ENCODE measurements around the gene TSPO. TPM values are rescaled to one million over a fixed set of nuclear protein-coding genes. Genes with fewer than 3 reads are reported as not detected.
A peak's percentile ranks its signal among the peaks of the same experiment; 100 is the strongest.
"Not testable (repeated sequence)": the region's sequence is repeated elsewhere in the genome, so short reads cannot be mapped to it uniquely, and the experiment has no call there.

The TSPO gene
- polyA plus RNA-seq, 5 donors = 23.3 to 78.6 (median 39.8) TPM

DNA sequence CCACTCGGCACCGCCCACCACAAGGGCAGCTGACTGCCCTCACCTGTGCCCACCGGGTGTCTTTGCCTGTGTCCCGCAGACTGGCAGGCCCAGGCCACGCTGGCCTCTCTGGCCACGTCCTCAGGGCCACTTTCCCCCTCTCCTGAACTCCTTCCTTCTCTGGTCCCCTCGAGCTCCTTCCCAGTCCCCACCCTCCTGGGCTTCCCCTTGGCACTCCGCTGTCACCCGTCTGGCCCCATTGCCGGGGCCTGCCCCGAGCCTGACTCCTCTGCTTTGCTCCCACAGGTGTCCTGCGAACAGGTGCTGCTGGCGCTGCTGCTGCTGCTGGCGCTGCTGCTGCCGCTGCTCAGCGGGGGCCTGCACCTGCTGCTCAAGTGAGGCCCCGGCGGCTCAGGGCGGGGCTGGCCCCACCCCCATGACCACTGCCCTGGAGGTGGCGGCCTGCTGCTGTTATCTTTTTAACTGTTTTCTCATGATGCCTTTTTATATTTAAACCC, 22.4 kb upstream of the TSPO start:
- no peak for DNase-seq

DNA sequence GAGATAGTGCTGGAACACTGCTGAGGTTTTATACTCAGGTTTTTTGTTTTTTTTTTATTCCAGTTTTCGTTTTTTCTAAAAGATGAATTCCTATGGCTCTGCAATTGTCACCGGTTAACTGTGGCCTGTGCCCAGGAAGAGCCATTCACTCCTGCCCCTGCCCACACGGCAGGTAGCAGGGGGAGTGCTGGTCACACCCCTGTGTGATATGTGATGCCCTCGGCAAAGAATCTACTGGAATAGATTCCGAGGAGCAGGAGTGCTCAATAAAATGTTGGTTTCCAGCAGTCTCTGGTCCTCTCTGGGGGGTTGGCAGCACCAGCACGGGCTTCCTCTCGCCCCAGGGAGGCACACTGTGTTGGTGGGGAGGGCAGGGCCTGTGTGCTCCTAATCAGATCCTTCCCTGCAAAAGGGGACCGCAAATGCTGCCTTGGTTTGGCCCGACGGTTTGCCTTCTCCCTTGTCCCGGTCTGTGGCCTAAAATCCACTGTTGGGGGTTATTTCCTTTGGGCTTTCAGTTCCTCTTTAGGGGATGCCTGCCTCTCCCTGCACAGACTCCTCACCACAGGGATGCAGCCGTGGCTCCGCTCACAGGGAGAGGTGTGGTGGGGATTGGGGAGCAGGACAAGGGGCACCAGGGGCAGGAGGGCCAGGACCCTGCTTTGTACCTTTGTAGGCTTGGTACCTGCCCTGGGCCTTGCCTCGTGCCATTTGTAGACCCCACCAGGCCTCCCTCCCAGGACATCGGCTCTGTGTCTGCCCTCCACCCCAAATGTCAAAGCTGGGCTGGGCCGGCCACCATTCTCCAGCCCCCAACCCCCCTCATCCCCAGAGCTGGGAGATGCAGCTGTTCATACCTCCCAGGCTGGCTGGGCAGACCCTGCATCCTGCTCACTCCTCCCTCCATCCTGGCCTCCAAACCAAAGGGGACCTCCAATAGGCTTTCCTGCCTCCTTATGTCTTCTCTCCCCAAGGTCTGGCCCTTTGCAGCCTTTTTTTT, 21.6 kb upstream of the TSPO start:
- DNase-seq = no peak

DNA sequence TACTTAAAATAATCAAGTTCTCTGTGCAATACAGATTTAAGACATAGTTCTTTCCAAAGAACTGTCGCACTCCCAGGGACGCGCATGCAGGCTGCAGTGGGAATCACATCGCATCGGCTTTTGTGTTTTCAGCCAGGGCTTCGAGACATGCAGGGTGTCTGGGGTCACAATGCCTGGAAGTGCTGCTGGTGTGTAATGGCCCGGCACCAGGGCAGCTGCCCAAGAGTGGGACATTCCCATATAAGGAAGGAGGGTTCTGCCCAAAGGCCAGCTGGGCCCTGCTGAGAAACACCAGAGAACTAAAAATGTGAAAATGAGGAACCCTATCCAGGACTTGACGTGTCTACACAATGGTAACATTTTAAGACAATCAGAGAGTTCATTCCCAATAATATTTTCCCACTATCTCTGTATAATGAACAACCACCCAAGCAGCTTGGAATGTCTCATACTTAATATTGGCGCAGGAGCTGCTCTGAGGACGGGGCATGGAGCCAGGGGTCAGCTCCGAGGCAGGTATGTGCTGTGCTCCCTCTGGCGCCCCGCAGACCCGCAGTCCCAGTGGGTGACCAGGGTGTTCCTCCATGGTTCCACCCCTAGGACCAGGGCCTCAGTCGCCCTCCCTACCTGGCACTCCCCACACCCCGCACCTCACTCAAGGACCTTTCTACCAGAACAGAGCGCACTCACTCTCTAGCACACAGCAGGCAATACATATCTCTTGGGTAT, 19.4 kb upstream of the TSPO start:
- DNase-seq = no peak

DNA sequence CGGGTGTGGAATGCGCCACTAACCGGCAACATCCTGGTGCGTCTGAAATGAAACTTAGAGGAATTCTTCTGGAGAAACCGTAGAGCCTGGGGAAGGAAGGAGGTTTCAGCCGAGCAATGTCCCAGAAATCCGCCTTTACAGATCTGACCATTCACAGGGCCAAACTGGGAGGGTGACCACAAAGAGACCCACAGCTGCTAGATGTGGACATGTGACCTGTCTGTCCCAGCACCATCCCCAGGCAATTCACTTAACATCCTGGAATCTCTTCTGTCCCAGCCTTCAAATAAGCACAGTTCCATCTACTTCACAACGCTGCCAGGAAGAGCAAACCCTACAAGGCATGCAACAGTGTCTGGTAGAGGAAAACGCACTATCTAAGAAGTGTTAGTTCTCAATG, 18.0 kb upstream of the TSPO start:
- DNase-seq = no peak

DNA sequence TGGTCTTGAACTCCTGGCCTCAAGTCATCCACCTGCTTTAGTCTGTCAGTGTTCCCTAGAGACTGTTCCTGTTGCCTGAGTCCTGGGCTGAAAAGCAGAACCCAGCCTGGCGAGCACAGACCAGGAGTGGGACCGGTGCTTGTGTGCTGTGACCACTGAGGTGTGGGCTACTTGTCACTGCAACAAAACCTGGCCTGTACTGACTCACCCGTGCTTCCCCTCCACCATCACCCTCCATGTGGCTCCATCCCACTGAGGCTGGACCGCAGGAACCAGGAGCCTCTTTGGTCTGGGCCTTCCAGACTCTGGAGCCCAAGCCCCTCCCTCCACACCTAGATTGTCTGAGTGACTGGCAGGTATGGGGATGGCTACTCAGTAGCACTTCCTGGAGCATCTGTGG, 16.8 kb upstream of the TSPO start:
- DNase-seq = no peak

DNA sequence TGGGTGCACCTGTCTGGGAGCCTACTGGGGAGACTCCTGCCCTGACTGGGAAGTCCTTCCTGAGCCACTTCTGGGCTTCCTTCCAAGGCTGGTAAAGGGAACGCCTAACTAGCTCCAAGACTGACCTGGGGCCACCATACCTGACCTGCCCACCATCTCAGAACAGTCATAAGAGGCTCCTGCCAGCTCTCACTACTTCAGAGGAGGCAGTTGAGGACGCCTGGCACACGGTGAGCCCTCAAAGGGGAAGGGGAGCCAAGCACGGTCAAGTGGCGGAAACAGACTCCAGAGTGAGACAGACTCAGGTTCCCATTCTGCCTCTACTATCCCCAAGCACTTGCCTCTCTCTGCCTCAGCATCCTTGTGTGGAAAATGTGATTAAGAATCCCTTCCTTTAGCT, 15.8 kb upstream of the TSPO start:
- DNase-seq = no peak

DNA sequence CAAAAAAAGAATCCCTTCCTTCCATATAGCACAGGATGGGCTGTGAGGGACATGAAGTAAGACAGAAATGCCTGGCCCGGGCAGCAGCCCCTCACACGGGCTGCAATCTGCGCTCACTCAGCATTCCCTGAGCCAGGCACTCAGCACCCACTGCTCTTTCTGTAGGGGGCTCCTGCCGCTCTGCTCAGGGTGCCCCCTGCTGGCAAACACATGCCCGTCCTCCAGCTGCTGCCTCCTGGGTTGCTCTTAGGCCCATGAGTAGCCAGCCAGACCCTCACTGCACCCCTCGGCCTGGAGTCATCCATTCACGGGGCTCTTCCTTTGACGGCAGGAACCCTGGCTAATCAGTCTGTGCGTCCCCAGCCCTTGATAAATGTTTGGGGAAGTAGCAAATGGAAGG, 15.1 kb upstream of the TSPO start:
- DNase-seq = no peak

DNA sequence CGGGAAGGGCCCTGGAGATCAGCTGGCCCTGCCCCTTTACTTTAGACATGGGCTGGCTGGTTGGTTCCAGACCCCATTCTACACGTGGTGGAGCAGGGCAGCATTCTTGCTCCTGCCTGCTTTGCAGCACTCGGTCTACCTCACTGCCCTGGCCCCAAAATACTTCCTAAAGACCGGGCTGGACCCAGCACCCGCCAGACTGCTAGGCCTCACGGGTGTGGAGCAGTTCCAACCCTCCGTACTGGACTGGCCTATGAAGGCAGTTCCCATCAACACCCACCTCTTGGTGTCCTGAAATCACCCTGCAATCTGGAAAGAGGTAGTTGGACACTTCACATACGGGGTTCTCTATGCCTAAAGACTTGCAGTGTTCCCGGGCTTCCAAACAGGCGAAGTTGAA, 14.6 kb upstream of the TSPO start:
- no peak for DNase-seq

DNA sequence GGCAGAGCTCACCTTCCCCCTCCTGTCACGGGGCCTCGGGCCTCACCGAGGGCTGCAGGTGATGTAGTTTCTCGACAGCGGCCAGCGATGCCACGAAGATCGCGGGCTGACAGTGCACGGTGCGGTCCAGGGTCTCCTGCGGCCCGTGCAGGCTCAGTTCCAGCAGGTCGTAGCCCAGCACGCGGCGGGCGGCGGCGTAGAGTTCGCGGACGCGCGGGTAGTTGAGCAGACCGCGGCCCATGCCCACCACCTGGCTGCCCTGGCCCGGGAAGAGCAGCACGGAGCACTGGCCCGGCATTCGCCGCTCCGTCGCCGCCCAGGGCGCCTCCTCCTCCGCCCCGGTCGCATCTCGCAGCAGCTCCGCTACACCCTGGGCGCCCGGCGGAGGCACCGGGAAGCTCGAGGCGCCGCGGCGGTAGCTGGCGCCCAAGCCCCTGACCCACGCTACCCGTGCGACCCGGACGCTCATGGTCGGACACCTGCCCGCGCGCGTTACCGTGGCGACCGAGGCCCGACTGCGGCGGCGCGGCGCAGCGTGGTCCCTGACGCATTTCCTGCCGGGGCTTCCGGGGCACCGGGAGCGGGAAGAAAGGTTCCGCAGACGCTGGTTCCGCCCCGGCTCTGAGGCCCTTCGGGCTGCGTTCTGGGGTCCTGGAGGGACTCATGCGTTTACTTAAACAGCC, 8.3 kb upstream of the TSPO start, which contains the start of gene MCAT:
Gene MCAT (minus strand): TSS at position 519 of the 683 bp plus-strand sequence. CDS start 50 bp downstream, at position 469.
- DNase-seq = peak; percentile 77 to 78

DNA sequence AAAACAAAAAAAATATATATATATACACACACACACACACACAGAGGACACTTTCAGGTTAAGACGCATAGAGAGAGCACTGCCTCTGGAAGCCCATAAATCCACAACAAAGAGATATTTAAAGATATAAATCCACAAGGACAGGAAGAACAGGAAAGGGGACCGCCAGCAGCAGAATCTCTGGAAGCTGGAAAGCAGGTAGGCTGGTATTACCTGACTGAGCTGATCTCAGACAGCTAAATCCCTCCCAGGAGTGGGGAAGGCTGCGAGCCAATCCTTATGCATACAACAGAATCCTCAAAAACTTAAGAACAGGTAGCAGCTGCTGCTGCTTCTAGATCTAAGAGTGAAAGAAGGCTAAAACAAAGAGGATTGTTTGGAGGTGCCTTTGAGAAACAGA, 6.4 kb upstream of the TSPO start:
- DNase-seq = no peak

DNA sequence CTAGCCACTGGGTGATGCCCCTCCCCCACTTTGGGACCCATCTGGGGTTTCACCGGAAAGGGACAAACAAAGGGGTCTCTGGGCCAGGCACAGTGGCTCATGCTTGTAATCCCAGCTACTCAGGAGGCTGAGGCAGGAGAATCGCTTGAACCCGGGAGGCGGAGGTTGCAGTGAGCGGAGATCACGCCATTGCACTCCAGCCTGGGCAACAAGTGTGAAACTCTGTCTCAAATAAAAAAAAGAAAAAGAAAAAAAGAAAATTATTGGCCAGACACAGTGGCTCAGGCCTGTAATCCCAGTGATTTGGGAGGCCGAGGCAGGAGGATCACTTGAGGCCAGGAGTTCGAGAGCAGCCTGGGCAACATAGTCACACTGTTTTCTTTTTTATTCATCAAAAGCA, 6.0 kb upstream of the TSPO start:
- DNase-seq = not testable (repeated sequence)

DNA sequence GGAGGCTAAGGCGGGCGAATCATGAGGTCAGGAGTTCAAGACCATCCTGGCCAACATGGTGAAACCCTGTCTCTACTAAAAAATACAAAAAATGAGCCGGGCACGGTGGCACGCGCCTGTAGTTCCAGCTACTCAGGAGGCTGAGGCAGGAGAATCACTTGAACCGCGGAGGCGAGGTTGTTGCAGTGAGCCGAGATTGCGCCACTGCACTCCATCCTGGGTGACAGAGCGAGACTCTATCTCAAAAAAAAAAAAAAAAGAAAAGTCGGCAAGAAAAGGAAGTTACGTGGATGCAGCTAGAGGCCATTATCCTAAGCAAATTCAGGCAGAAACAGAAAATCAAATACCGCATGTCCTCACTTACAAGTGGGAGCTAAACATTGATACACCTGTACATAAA, 5.0 kb upstream of the TSPO start:
- DNase-seq = not testable (repeated sequence)

DNA sequence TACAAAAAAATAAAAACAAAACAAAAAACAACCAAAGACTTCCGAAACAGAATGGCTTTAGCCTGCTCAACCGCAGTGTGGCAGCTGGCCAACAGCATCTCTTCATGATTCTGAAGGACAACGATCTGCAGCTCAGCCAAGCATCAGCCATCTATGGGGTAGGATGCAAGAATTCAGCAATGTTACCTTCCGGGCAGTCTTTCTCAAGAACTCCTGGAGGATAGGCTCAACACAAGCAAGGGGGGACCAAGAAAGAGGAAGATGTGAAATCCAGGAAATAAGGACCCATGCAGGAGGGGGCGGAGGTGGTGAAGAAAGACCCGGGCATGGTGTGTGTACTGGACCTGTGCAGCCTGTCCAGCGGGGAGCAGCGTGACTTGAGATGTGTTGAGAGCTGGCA, 3.5 kb upstream of the TSPO start:
- DNase-seq = no peak

DNA sequence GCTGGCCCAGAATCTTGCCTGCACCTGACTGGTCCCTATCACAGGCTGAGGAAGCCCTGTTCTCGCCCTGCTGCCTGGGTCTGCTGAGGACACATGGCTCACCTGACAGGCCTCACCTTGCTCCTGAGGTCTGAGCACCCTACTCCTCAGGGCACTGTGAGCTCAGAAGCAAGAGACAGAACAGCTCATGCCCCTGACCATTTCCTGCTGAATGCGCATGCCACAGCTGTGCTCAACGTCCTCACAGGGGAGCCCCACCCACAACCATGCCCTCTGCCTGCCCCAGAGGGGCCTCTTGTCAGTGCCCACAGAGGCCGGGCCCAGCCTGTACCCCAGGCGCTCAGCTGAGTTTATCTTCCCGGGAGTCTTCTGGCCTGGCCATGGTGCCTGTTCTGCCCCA, 2.8 kb upstream of the TSPO start:
- DNase-seq = no peak

DNA sequence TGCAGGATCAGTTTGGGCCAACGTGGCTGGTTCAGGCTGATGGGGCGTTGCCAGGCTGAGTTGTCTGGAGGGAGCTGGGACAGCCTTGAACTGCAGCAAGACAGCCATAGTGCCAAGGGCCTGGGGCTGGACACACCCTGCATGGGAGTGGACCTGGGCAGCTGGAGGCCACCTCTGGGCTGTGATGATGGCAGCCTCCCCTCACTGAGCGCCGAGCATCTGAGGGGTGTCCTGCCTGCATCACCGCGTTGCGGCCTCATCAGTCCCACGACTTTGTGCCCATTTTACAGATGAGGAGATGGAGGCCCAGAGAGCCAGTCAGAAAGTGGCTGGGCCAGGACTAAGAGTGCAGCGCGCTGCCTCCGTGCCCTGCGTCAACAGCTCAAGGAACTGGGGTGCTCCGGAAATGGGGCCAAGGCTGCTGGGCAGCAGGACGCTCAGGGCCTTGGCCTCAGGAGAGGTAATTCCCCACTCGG, 590 bp upstream of the TSPO start:
- no peak for DNase-seq

DNA sequence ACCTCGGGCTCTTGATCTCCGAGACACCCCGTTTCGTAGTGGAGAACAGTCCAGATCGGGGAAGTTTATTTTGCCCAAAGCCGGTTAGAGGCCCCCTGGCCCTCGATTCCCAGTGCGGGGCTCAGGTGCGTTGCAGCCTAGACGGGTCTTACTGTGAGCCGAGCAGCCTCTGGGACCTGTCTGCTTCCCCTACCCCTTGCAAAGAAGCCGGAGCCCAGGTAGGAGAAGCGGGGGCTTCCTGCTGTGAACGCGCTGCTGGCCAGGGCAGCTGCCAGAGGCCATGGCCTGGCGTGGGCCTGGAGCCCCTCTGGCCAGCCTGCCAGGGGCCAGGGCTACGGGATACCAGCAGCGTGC, 621 bp downstream of the TSPO start:
- no peak for DNase-seq

DNA sequence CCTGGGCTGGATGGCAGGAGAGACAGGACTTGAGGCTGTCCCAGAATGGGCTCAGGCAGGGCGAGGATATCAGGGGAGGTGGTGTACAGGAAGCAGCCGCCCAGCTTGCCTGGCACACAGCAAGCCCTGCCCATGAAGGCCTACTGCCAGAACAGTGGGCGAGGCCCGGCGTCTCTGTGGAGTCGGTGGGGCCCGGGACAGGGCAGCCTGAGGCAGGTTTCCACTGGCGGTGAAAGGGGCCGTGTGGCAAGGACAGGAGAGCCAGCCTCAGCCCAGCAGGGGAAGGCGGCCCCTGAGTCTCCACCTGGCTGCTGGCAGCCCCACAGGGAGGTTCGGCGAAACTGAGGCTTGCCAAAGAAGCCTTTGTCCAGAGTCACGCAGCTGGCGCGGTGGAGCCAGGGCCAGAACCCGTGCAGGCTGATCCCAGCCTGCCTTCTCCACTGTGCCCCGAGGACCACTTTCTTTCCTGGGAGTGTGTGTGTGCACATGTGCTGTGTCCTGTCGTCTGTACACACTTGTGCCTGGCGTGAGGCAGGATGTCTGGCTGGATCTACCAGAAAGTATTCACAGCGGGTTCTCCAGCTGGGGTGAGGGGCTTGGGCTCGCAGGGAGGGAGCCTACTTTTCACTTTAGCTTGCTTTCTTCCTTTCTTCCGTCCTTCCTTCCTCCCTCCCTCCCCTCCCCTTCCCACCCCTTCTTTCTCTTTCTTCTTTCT, 1.2 kb downstream of the TSPO start:
- DNase-seq = peak in 1 of 2 donors; percentile 45

DNA sequence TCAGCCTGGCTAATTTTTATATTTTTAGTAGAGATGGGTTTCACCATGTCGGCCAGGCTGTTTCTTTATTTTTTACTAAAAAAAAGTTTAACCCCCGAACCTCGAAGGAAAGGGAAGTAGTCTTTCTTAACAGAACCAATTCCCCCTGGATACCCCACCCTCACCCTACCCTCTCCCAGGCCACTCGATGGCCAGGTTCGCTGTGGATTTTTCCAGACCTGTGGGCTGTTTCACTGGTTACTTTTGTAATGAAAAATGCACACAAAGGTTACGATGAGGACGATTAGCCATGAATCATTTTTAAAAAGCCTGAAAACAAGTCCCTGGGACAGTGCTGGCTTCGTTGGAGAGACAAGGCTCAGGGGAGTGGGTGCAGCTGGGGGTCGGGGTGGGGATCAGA, 2.5 kb downstream of the TSPO start:
- no peak for DNase-seq

DNA sequence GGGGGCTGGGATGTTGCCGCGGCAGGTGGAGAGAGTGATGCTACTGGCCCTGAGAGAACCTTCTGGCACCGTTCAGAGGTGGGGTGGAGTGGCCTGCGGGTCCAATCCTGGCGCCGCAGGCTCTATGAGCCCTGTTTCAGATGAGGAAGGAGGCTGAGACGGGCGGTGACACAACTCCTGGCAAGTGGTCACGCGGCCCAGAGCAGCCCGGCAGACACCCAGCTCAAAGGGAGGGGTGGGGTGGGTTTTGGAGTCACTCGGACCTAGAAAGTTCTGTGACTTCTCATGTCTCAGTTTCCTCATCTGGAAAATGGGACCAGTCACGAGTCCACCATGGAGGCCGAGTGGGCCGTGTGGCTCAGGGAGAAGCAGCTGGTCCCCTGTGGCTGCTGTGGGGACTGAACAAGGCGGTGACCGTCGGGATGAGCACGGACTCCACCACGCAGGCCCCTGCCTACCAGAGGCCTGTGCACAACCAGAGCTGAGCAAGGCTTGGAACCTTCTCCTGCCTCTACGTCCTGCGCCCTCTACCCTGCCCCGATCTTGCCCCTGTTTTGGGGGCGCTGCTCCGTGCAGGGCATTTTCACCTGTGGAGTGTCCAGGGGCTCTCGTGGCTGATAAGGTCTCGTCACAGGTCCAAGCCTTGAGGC, 3.7 kb downstream of the TSPO start:
- DNase-seq = no peak

DNA sequence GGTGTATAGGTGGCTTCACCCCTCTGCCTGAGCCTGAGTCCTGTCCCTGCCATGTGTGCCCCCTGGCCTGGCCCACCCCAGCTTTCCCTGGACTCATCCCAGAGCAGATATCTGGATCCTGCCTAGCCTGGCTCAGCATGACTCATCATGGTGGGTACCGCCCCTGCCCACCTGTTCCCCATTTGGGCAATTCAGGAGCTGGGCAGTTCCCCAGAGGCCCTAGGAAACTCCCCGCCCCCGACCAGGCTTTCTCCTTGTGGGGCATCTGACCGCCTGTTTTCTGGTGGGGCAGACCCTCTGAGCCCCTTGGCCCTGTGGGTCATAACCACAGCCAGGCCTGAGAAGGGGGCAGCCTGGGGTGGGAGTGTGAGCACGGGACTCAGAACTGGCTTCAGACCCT, 4.4 kb downstream of the TSPO start:
- DNase-seq = no peak

DNA sequence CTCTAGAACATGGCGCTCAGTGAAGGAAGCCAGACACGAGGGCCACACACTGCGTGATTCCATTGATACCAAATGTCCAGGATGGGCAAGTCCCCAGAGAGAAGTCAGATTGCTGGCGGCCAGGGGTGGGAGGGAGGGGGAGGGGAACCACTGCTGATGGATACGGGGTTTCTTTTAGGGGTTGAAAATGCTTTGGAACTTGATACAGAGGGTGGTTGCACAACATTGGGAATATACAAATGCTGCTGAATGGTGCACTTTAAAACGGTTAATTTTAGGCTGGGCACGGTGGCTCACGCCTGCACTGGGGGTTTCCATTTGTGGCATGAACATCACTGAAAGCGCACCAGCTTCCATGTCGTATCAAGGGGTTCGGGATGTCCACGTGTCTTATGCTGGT, 5.1 kb downstream of the TSPO start:
- no peak for DNase-seq
